Measurements from ENCODE around the gene SNRPD2.
"Not testable (repeated sequence)": the region's sequence is repeated elsewhere in the genome, so short reads cannot be mapped to it uniquely, and the experiment has no call there.

The SNRPD2 gene

GRCh38 chr19:45701676-45702075, 9.9 kb upstream of the SNRPD2 start:
- DNase-seq, result no peak

DNA sequence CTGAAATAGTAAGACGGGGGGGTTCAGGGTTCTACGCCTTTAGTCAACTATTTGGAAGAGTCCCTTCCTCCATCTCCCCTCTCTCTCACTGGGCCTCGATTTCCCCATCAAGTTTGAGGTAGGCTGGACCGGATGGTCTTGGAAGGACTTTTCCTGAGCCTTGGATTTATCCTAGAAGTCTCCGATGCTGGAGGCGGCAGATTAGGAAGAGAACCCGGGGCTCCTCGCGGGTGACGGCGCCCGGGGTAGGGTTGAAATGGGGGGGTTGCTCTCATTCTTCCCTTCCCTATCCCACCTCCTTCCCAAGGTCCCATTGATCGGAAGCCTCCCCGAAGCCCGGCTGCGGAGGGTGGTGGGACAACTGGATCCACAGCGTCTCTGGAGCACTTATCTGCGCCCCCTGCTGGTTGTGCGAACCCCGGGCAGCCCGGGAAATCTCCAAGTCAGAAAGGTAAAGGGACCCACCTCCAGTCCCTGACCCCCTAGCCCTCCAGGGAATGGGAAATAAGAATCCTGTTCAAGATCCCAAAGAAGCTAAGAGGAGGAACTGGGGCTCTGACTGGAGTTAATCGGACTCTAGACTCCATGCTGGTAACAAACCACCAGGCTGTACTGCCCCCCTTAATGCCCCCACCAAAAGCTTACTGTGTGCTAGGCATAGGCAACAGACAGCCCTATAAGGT, 1.5 kb upstream of the SNRPD2 start:
- peak; percentile 43 for DNase-seq

GRCh38 chr19:45692187-45693105, 693 bp upstream of the SNRPD2 start, which contains the start of gene QPCTL:
Gene QPCTL, plus strand, starts transcription at chr19:45692666. Its CDS starts 38 bp downstream, at chr19:45692704.
- peak; percentile 100 for DNase-seq

DNA sequence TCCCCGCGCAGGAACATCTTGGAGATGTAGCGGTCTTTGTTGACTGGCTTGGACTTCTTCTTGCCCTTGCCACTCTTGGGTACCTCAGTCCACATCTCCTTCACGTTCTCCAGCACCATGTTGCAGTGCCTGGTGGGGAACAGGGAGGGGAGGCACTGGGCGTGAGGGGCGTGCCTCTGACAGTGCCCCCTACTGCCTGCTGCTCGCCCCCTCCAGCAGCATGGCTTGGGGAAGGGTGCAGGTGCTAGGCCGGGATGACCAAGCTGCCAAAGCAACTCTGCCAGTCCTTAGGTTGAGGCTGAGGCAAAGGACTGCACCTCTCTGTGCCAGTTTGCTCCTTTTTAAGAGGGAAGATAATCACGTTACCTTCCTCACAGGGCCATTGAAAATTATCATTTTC, 4.2 kb downstream of the SNRPD2 start:
- DNase-seq, result no peak

- DNase-seq, result not testable (repeated sequence)
Measured at GRCh38 chr19:45685045-45685444, 6.7 kb downstream of the SNRPD2 start.

- no peak for DNase-seq
Measured at GRCh38 chr19:45682908-45683307, 8.8 kb downstream of the SNRPD2 start.

DNA sequence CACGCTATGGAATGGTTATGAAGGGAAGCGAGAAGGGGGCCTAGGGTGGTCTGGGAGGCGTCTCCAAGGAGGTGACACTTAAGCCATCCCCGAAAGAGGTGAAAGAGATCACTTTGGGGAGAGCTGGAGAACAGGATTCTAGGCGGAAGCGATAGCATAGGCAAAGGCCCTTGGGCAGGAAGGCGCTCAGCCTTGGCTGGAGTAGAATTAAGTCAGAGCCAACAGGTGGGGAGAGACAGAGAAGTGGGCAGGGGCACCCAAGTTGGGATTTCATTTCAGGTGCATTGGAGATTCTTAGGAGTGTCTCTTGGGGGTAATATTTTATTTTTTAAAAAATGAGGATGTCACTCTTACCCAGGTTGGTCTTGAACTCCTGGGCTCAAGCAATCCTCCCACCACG, 9.6 kb downstream of the SNRPD2 start:
- no peak for DNase-seq

DNA sequence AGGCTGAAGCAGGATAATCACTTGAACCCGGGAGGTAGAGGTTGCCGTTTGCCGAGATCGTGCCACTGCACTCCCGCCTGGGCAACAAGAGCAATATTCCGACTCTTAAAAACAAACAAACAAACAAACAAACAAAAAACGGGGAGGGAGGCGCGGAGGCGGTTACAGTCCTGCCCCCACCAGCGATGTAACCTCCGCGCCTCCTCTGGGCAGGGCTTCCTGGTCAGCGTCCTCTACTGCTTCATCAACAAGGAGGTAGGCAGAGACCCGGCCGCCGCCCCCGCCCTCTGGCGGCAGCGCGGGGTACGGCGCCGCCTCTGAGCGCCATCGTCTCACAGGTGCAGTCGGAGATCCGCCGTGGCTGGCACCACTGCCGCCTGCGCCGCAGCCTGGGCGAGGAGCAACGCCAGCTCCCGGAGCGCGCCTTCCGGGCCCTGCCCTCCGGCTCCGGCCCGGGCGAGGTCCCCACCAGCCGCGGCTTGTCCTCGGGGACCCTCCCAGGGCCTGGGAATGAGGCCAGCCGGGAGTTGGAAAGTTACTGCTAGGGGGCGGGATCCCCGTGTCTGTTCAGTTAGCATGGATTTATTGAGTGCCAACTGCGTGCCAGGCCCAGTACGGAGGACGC, 10.2 kb downstream of the SNRPD2 start:
- DNase-seq, result peak; percentile 51

DNA sequence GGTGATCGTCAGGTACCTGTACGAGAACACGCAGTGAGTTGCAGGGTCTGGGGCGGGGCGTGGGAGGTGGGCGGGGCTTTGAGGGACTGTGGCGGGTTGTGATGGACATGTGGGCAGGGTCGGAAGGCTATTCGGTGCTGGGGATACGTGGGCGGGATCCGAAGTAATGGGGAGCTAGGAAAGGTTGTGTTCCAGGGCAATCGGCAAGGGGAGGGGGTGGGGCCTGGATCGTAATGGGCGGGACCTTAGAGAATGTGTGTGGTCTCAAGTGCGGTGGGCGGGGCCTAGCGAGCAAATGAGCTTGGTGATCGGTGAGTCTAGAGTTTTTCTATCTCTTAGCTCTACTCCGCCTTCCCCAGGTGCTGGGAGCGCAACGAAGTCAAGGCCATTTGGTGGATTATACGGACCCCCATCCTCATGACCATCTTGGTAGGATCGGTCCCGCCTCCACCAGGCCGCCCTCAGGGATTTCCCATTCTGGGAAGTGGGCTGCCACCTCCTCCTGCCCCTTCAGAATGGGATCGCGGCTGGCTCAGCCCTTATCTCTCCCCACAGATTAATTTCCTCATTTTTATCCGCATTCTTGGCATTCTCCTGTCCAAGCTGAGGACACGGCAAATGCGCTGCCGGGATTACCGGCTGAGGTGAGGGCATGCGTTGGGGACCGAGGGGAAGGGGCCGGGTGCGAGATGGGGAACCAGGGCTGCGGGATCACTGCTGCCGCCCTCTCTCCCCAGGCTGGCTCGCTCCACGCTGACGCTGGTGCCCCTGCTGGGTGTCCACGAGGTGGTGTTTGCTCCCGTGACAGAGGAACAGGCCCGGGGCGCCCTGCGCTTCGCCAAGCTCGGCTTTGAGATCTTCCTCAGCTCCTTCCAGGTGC, 14.2 kb downstream of the SNRPD2 start:
- DNase-seq, result no peak

DNA sequence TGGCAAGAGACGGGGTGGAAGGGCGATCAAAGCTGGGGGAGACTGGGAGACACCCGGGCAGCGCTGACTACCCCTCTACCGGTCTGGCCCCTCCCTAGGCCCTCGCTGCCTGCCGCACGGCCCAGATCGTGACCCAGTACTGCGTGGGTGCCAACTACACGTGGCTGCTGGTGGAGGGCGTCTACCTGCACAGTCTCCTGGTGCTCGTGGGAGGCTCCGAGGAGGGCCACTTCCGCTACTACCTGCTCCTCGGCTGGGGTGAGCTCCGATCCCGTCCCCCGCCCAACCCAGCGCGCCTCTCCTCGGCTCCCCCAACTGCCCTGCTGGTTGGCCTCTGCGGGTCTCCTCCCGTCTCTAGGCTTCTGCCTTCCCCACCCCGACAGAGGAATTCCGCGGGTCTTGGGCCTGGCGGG, 14.9 kb downstream of the SNRPD2 start:
- DNase-seq, result no peak

DNA sequence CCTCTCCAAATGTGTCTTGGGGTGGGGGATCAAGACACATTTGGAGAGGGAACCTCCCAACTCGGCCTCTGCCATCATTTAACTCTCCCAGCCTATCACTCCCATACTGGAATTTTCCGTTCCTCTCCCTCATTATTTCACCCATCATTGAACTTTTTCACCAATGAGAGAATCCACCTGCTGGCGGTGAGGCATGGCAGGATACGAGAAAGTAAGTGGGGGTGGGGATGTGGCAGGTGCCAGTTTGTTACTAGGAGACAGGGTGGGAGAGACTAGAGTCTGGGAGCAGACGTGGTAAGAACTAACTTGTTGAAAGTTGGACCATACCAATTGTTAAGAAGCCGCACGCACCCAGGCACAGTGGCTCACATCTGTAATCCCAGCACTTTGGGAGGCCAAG, 16.8 kb downstream of the SNRPD2 start:
- no peak for DNase-seq

- DNase-seq, result no peak
Measured at GRCh38 chr19:45670670-45671453, 20.9 kb downstream of the SNRPD2 start.

GRCh38 chr19:45668342-45668871, 23.3 kb downstream of the SNRPD2 start:
- DNase-seq, result no peak

- DNase-seq, result no peak
Measured at GRCh38 chr19:45667620-45668341, 24.0 kb downstream of the SNRPD2 start, which contains the start of gene GIPR. Gene GIPR, plus strand, starts transcription at chr19:45668221. Its CDS starts 1,300 bp downstream, at chr19:45669521.

DNA sequence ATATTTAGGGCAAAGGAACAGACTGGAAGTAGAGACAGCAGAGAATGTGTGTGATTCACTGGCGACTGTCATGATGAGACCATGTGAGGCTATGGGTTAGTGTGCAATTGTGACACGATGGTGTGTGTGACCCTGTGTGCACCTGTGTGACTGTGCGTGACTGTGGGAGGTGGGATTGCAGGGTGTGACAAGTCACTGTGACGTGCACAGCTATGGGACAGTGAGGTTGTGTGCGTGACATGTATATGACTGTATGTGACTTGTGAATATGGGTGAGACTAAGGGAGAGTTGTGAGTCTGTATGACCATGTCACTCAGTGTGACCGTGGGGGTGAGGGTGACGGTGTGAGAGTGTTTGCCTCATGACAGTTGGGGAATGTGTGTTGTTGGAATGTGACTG, 27.2 kb downstream of the SNRPD2 start:
- no peak for DNase-seq

- no peak for DNase-seq
Measured at GRCh38 chr19:45663800-45664199, 28.0 kb downstream of the SNRPD2 start.

DNA sequence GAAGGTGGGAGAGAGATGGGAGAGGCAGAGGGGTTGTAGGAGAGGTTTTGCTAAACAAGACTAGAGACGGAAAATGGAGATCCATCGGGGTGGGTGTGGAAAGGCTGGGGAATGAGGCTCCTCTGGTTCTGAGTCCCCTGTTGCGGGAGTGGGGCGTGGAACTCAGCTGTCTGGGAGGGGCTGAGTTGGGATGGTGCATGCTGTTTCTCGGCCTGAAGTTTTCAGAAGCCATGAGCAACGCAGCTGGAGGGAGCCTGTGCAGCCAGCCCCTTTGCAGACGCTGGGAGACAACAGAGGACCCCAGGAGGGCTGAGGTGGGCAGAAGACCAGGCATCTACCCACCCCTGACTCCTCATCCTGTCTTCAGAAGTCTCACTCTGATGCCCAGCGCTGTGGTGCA, 31.1 kb downstream of the SNRPD2 start:
- DNase-seq, result no peak

DNA sequence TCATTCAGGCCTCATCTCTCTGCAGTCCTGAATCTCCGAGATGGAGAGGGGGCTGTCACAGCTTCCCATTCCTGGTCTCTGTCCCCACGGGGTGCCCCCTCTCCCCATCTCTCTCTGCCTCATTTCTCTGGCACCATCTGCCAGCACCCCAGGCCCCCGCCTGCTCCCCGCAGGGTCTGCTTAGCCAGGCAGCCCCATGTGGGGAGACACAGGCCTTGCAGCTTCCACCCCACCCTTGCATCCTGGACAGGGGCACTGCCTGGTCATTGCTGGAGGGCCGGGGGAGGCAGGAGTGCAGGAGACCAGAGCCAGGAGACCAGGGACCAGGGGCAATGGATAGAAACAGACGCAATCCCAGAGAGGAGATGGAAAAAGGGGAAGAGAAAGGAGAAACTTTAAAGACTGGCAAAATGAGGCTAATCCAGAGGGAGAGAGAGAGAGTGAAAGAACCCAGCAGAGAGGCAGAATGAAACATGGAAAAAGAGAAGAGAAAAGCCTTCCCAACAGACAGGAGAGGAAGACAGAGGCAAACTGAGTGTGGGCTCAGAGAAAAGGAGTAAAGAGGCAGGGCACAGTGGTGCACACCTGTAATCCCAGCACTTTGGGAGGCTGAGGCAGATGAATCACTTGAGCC, 32.5 kb downstream of the SNRPD2 start:
- DNase-seq, result no peak

GRCh38 chr19:45657520-45658167, 34.1 kb downstream of the SNRPD2 start:
- DNase-seq, result no peak

- DNase-seq, result no peak
Measured at GRCh38 chr19:45655073-45655472, 36.7 kb downstream of the SNRPD2 start.
